A673 (cell line): Measurements from ENCODE around the gene MSH3. TPM values are rescaled to one million over a fixed set of nuclear protein-coding genes. Genes with fewer than 3 reads are reported as not detected.

Source experiments
- BruUV-seq: library from RNA; stranded (reverse); fragments of 400-500 nt; replicated peaks from 2 replicates; lab custom pipeline; 2021; lab: Mats Ljungman, UMichigan
- CTCF ChIA-PET: fragments of 300-600 bp; sonication (Branson Sonifier 250); formaldehyde crosslinking; loops from one replicate; lab custom pipeline; 2022; ENCODE audit warnings: antibody characterized with exemption; lab: Charles Lee
- POLR2A ChIA-PET: fragments of 300-600 bp; sonication (Branson Sonifier 250); formaldehyde crosslinking; loops from one replicate; lab custom pipeline; 2022; ENCODE audit warnings: antibody characterized with exemption; ENCODE audit not compliant: low non-redundant PET; lab: Charles Lee
- DNase-seq: peaks from one replicate; pipeline ENCODE4 v3.0.0-alpha.2; 2015; ENCODE audit warnings: low spot score
- H3K27ac ChIP-seq: fragments of 200-600 bp; sonication (generic); 2 replicates; pipeline ENCODE4 v1.5.1; 2016; ENCODE audit warnings: mixed run types, low read depth, mild to moderate bottlenecking, mixed read lengths, antibody characterized with exemption, low read length; ENCODE audit not compliant: poor library complexity, severe bottlenecking
- H3K27me3 ChIP-seq: fragments of 200-600 bp; sonication (generic); replicated peaks from 2 replicates; pipeline ENCODE4 v1.6.1; 2017; ENCODE audit warnings: mixed run types, low read depth, mild to moderate bottlenecking, mixed read lengths, antibody characterized with exemption, low read length; ENCODE audit not compliant: insufficient read depth, poor library complexity
- H3K36me3 ChIP-seq: fragments of 200-600 bp; sonication (generic); 2 replicates; pipeline ENCODE4 v1.6.1; 2016; ENCODE audit warnings: mixed run types, mild to moderate bottlenecking, mixed read lengths, antibody characterized with exemption, low read length; ENCODE audit not compliant: insufficient read depth, poor library complexity, severe bottlenecking
- H3K4me1 ChIP-seq: fragments of 200-600 bp; sonication (generic); 2 replicates; pipeline ENCODE4 v1.6.1; 2017; ENCODE audit warnings: mixed run types, mild to moderate bottlenecking, mixed read lengths, antibody characterized with exemption, low read length; ENCODE audit not compliant: insufficient read depth, poor library complexity, severe bottlenecking
- H3K4me3 ChIP-seq: fragments of 200-600 bp; sonication (generic); 2 replicates; pipeline ENCODE4 v1.5.1; 2016; ENCODE audit warnings: low read depth, mixed run types, mild to moderate bottlenecking, mixed read lengths, low read length; ENCODE audit not compliant: poor library complexity, severe bottlenecking
- H3K9me3 ChIP-seq: fragments of 200-600 bp; sonication (generic); 2 replicates; pipeline ENCODE4 v1.6.1; 2016; ENCODE audit warnings: mixed run types, low read depth, mild to moderate bottlenecking, mixed read lengths, antibody characterized with exemption, low read length; ENCODE audit not compliant: poor library complexity, severe bottlenecking
- CTCF ChIP-seq: fragments of 300-800, 200-600 bp; sonication (generic); conservative IDR thresholded peaks from 2 replicates; pipeline ENCODE4 v1.5.1; 2017; ENCODE audit warnings: low read depth, mild to moderate bottlenecking, antibody characterized with exemption, low read length, moderate library complexity, mixed read lengths
- EZH2 ChIP-seq: fragments of 200-600 bp; sonication (generic); IDR thresholded peaks from 2 replicates; pipeline ENCODE4 v1.6.1; 2017; ENCODE audit warnings: borderline replicate concordance, low read depth, mild to moderate bottlenecking, mixed read lengths, antibody characterized with exemption, low read length; ENCODE audit not compliant: poor library complexity, severe bottlenecking
- intact Hi-C: fragments of 100-400 bp; cut with micrococcal nuclease; formaldehyde crosslinking; loops from one replicate; pipeline ENCODE4 v1.10.0; 2022; ENCODE audit not compliant: unreplicated experiment
- total RNA-seq: library from RNA; stranded (reverse); gene quantifications from 2 replicates; pipeline ENCODE4 v1.2.3, GENCODE V29; 2021

The MSH3 gene
- total RNA-seq, 1 experiment from 2014 or later = 16.2 TPM

GRCh38 chr5:80695666-80696065 is 41.2 kb downstream of the MSH3 start:
- intact Hi-C loops = no loop called here
- no peak for TF ChIP-seq EZH2
- TF ChIP-seq CTCF = no peak
- CTCF ChIA-PET = no interaction called here

GRCh38 chr5:80696450-80696849 is 42.0 kb downstream of the MSH3 start:
- TF ChIP-seq EZH2 (no peak), CTCF (no peak)
- intact Hi-C loops = no loop called here
- POLR2A ChIA-PET = no interaction called here
- Histone ChIP-seq H3K4me3 (no peak overlapping the region), H3K36me3 (no peaks in the 10 kb centered on the region), H3K27ac (no peak overlapping the region), H3K4me1 (no peaks in the 10 kb centered on the region), H3K9me3 (no peaks in the 10 kb centered on the region), H3K27me3 (no peaks in the 10 kb centered on the region)
- CTCF ChIA-PET = no interaction called here
- no TSS peak for BruUV-seq
- no peak for DNase-seq

More at GRCh38 chr5:80695666-80696065, 41.2 kb downstream of the MSH3 start:
- BruUV-seq = no TSS peak
- H3K36me3 ChIP-seq = no peaks in the 10 kb centered on the region
- H3K9me3 ChIP-seq = no peaks in the 10 kb centered on the region
- POLR2A ChIA-PET = no interaction called here
- no peak overlapping the region for H3K4me3 ChIP-seq
- no peak for DNase-seq
- H3K27ac ChIP-seq = no peak overlapping the region
- H3K27me3 ChIP-seq = no peaks in the 10 kb centered on the region
- no peaks in the 10 kb centered on the region for H3K4me1 ChIP-seq

- no peak for TF ChIP-seq CTCF
- TF ChIP-seq EZH2 = no peak
- H3K27me3 ChIP-seq = no peaks in the 10 kb centered on the region
- H3K9me3 ChIP-seq = no peaks in the 10 kb centered on the region
- no peaks in the 10 kb centered on the region for H3K36me3 ChIP-seq
- H3K27ac ChIP-seq = no peak overlapping the region
- H3K4me1 ChIP-seq = no peaks in the 10 kb centered on the region
- BruUV-seq = no TSS peak
- no peak for DNase-seq
- ChIA-PET CTCF (no interaction called here), POLR2A (no interaction called here)
- intact Hi-C loops = no loop called here
- H3K4me3 ChIP-seq = no peak overlapping the region
Observed at GRCh38 chr5:80697100-80697499, 42.6 kb downstream of the MSH3 start.
